GM12878 (cell line): ENCODE measurements around the gene IPO11. TPM values are rescaled to one million over a fixed set of nuclear protein-coding genes. Genes with fewer than 3 reads are reported as not detected.

Source experiments
- BCL11A ChIP-seq: IDR thresholded peaks from 2 replicates; pipeline ENCODE4 v1.6.1; 2011; ENCODE audit warnings: low read depth, low read length
- BCLAF1 ChIP-seq: fragments of 450-650 bp; IDR thresholded peaks from 2 replicates; pipeline ENCODE4 v1.6.1; 2017; ENCODE audit warnings: antibody characterized with exemption, mild to moderate bottlenecking, moderate library complexity
- EED ChIP-seq: sonication (generic); IDR thresholded peaks from 2 replicates; pipeline ENCODE4 v1.6.1; 2016; ENCODE audit warnings: antibody characterized with exemption, low read depth
- FOXK2 ChIP-seq: fragments of 450-650 bp; IDR thresholded peaks from 2 replicates; pipeline ENCODE4 v1.6.1; 2017; ENCODE audit warnings: mild to moderate bottlenecking, moderate library complexity
- JUND ChIP-seq: IDR thresholded peaks from 2 replicates; pipeline ENCODE4 v1.6.1; 2012; ENCODE audit warnings: low read depth, mild to moderate bottlenecking, low read length, improper control_type of control experiment, moderate library complexity
- SUZ12 ChIP-seq: fragments of 200-600 bp; sonication (generic); IDR thresholded peaks from one replicate; pipeline ENCODE4 v1.6.1; 2018; ENCODE audit warnings: antibody characterized with exemption, mild to moderate bottlenecking; ENCODE audit not compliant: unreplicated experiment
- polyA plus RNA-seq, 11 experiments: library from polyadenylated mRNA; depleted of rRNA in 4 of 11; unstranded in 6 of 11; stranded (reverse) in 5 of 11; fragments of >200 nt; fragmentation: Nextera tagmentation in 4 of 11; fragmentation: Illumina TruSeq in 1 of 11; extraction: Ambion mirVana in 4 of 11; extraction: Trizol in 1 of 11; gene quantifications; 1 replicate in 1 of 11; 2 replicates in 10 of 11; pipeline versions ENCODE4 v1.2.1 to v1.2.3, GENCODE V29; 2011 to 2016; ENCODE audit warnings: inconsistent platforms in 2 of 11, missing spikeins in 2 of 11, low read depth in 1 of 11
- total RNA-seq, 4 experiments: library from RNA; depleted of rRNA in 3 of 4; stranded (reverse); fragments of >200 nt in 3 of 4; fragmentation: Illumina TruSeq in 1 of 4; extraction: Trizol in 1 of 4; gene quantifications; 2 replicates each; pipeline versions ENCODE4 v1.2.1 to v1.2.3, GENCODE V29; 2013 to 2021
- TF ChIP-seq, protein P1 (sequence below): IDR thresholded peaks from 2 replicates; pipeline ENCODE4 v1.6.1; 2012; ENCODE audit warnings: improper control_type of control experiment, low read depth, low read length; ENCODE audit not compliant: insufficient replicate concordance

The IPO11 gene
- total and polyA plus RNA-seq, 10 of the 15 experiments (the other 5 are each of a cell fraction or from before 2014, with no cell fraction given) = 14.1 to 49.3 (median 29.8) TPM

- TF ChIP-seq JUND (no peak), BCL11A (no peak), EED (no peak), FOXK2 (no peak), BCLAF1 (no peak), SUZ12 (no peak)
- TF ChIP-seq, protein P1, sequence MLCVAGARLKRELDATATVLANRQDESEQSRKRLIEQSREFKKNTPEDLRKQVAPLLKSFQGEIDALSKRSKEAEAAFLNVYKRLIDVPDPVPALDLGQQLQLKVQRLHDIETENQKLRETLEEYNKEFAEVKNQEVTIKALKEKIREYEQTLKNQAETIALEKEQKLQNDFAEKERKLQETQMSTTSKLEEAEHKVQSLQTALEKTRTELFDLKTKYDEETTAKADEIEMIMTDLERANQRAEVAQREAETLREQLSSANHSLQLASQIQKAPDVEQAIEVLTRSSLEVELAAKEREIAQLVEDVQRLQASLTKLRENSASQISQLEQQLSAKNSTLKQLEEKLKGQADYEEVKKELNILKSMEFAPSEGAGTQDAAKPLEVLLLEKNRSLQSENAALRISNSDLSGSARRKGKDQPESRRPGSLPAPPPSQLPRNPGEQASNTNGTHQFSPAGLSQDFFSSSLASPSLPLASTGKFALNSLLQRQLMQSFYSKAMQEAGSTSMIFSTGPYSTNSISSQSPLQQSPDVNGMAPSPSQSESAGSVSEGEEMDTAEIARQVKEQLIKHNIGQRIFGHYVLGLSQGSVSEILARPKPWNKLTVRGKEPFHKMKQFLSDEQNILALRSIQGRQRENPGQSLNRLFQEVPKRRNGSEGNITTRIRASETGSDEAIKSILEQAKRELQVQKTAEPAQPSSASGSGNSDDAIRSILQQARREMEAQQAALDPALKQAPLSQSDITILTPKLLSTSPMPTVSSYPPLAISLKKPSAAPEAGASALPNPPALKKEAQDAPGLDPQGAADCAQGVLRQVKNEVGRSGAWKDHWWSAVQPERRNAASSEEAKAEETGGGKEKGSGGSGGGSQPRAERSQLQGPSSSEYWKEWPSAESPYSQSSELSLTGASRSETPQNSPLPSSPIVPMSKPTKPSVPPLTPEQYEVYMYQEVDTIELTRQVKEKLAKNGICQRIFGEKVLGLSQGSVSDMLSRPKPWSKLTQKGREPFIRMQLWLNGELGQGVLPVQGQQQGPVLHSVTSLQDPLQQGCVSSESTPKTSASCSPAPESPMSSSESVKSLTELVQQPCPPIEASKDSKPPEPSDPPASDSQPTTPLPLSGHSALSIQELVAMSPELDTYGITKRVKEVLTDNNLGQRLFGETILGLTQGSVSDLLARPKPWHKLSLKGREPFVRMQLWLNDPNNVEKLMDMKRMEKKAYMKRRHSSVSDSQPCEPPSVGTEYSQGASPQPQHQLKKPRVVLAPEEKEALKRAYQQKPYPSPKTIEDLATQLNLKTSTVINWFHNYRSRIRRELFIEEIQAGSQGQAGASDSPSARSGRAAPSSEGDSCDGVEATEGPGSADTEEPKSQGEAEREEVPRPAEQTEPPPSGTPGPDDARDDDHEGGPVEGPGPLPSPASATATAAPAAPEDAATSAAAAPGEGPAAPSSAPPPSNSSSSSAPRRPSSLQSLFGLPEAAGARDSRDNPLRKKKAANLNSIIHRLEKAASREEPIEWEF = no peak
Observed at GRCh38 chr5:62633243-62633642, 220.7 kb downstream of the IPO11 start (continued).
